GM21529 (cell line): ENCODE measurements around the gene ICE2.

Source experiments
- ATAC-seq: cut with Tn5 transposase; IDR thresholded peaks from one replicate; pipeline ENCODE4 v1.9.1; 2021; ENCODE audit not compliant: unreplicated experiment

The ICE2 gene

DNA sequence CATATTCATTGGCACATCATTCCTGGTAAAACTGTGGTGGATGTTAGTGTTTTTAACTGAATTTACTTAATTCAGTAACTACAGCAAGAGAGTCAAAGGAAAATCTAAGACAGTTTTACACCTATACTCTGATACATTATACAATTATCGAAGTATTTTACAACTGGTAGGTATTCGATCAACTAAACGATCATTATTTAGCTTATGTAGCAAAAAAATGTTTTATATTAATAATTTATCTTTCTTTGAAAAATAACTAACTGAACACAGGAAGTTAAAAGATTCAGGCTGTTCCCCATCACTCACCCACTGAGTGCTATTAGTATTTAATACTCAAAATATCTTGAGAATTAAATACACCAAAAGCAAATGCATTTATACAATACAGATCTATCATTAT, 21.0 kb downstream of the ICE2 start:
- ATAC-seq = no peak

DNA sequence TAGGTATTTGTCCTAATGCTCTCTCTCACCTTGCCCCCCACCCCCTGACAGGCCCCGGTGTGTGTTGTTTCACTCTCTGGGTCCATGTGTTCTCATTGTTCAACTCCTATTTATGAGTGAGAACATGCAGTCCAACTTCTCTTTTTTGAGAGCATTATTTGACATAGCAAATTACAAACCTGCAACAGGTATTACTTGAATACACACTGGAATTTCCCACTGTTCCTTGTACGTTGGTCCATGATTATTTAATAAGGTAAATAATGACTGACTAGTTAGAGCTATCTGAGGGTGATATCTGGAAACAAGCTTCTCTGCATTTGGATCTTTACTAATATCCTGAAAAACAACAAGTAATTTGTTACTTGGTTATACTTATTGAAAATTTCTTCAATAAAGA, 24.1 kb downstream of the ICE2 start:
- ATAC-seq = no peak

DNA sequence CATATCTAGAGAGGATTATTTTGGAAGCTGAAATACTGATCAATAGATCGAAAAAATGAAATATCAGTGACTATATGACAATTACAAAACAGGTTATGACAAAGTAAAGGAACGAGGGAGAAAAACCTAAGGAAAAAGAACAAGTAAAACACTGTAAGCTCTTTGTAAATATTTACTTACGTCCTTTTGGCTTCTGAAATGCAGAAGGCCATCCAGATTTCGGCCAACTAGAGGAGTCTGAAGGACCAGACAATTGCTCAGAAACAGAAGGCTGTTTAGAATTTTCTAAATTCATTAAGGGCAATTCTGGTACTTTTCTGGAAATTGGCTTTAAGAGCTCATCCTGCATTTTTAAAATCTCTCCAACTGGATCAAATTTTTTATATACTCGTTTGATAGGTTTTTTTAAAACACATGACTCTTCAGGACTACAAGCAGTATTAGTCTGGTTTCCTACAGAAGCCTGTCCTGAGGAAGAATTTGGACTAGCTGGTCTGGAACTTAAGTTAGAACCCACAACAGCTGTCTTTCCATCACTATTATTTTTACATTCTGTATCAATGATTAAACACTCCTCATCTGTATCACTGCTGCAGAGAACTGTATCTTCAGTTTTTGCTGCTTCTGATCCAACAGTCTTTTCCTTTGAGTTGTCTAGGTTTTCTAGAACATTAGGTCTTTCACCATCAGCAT, 30.1 kb downstream of the ICE2 start:
- ATAC-seq = no peak

- no peak for ATAC-seq
Observed at GRCh38 chr15:60444289-60444912, 34.5 kb downstream of the ICE2 start.

- ATAC-seq = no peak
Observed at GRCh38 chr15:60442763-60443162, 36.2 kb downstream of the ICE2 start.

DNA sequence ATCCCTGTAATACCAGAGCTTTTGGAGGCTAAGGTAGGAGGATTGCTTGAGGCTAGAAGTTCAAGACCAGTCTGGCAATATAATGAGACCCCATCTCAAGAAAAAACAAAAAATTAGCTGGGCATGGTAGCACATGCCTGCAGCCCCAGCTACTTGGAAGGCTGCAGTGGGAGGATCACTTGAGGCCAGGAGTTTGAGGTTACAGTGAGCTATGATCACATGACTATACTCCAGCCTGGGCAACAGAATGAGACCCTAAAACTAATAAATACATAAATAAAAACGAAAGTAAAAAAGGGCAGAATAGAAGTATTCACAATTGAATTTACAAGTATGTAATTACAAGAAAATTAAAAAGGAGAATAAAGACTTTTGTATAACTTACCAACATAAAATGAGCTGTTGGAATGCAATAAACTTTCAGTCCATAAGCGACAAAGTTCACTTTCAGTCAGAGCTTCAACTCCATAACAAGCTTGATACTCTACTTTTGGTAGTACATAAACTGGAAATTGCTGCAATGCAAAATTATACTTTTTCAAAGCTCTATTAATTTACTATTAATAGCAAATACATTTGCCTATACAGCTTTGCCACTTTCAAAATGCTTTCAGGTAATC, 36.8 kb downstream of the ICE2 start:
- ATAC-seq = no peak

- ATAC-seq = no peak
Observed at GRCh38 chr15:60441331-60441730, 37.6 kb downstream of the ICE2 start.

GRCh38 chr15:60438646-60439045, 40.3 kb downstream of the ICE2 start:
- ATAC-seq = no peak

GRCh38 chr15:60428935-60429334, 50.0 kb downstream of the ICE2 start:
- ATAC-seq = no peak

GRCh38 chr15:60426870-60427508, 52.0 kb downstream of the ICE2 start:
- ATAC-seq = no peak

DNA sequence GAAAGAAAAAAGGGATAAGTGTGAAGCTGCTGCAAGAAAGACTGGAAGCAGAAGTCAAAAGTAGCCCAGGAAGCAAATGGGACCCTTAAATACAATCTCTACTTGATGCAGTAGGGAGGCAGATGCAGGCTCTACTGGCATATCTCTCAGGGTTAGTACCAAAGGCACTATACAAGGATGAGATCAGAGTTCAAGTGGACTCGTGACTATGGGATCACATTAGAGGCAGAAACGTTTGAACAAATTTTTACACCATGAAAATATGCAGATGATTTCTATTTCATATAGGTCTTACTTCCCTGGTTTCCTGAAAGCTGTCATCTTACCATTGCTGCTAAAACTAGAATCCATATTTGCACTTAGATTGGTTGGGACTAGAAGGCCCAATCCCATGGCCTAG, 53.5 kb downstream of the ICE2 start:
- no peak for ATAC-seq

GRCh38 chr15:60424006-60424405, 54.9 kb downstream of the ICE2 start:
- no peak for ATAC-seq

- no peak for ATAC-seq
Observed at GRCh38 chr15:60423537-60423936, 55.4 kb downstream of the ICE2 start.

GRCh38 chr15:60421544-60421943, 57.4 kb downstream of the ICE2 start:
- ATAC-seq = no peak

DNA sequence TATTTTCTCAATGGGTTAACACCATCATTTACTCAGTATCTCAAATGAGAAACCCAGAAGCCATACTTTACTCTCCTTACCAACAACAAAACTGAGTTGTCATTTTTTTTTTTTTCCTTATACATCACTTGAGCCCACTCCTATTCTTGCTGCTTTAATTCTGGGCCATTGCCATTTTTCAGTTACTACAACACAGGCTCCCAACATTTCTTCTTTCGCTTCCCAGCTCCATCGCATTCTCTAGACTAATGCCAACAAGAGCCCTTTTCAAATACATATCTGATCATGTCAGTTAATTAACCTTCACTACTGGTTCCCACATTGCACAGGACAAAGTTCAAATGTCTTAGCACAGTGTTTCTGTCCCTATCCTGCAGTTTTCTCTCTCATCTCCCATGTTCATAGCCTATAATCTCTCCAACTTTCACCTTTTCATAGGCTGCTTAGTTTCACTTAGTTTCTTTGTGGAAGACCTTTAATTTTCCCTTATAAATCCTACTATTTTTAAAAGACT, 58.7 kb downstream of the ICE2 start:
- ATAC-seq = no peak

GRCh38 chr15:60419753-60420152, 59.2 kb downstream of the ICE2 start:
- no peak for ATAC-seq

DNA sequence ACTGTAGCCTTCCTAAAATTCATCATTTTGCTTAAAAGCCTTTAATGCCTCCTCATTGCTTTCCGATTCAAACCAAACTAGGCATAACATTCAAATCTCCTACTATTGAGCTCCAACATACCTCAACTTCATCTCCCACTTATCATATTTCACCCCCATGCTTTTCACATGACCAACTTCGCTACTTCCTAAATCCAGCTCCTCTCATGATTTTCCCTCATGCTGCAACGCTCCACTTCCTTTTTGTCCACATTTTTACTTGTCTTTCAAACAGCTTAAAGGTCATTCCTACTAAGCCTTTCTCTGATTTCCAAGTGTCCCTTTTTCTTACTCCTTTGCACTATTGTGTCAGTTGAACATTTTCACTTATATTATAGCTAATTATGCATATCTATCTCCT, 60.8 kb downstream of the ICE2 start:
- no peak for ATAC-seq

GRCh38 chr15:60417112-60417511, 61.8 kb downstream of the ICE2 start:
- no peak for ATAC-seq

DNA sequence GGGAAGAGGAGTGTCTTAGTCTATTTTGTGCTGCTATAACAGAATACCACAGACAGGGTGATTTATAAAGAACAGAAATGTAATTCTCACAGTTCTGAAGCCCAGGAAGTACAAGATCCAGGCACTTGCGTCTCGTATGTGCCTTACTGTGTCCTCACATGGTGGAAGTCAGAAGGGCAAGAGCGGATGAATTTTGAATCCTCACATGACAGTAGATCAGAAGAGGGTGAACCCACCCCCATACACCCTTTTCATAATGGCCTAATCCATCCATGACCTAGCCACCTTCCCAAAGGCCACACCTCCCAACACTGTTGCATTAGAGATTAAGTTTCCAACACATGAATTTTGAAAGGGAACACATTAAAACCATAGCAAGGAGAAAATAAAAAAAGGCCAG, 62.5 kb downstream of the ICE2 start:
- ATAC-seq = no peak

DNA sequence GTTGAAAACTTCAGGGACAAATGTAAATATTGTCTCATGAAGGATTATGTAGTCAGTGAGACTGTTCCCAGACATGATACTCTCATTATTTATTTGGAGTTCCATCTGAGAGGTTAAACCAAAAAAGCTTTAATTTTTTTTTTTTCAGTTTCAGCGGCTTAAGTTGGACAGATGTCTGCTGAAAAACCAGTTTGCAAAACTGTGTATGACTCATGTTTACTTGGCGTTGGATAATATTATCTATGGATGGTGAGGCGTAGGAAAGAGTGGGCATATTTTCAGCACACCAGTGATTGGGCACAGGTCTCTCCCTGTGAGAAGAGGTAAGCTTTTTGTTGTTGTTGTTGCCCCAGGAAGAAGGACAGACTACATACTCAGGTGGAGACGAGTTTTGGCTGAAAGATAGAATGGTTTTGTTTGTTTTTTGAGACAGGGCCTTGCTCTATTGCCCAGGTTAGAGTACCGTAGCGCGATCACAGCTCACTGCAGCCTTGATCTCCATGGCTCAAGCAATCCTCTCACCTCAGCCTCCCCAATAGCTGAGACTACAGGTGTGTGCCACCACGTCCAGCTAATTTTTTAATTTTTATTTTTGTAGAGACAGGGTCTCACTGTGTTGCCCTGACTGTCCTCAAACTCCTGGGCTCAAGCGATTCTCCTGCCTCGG, 64.8 kb downstream of the ICE2 start:
- ATAC-seq = no peak

- ATAC-seq = no peak
Observed at GRCh38 chr15:60413231-60413824, 65.6 kb downstream of the ICE2 start.
